Brain microvascular endothelial cell (primary cell): ENCODE data around the gene DIO2.

Experiments
- DNase-seq: peaks from one replicate; pipeline ENCODE4 v3.0.0-alpha.2; 2020
- H3K27ac ChIP-seq: fragments of 250-450 bp; sonication (Bioruptor Pico); 2 replicates; pipeline ENCODE4 v1.5.1; 2020; ENCODE audit warnings: mild to moderate bottlenecking, moderate library complexity
- H3K27me3 ChIP-seq: fragments of 250-450 bp; sonication (Bioruptor Pico); replicated peaks from 2 replicates; pipeline ENCODE4 v1.5.1; 2020; ENCODE audit warnings: mild to moderate bottlenecking
- H3K36me3 ChIP-seq: fragments of 250-450 bp; sonication (Bioruptor Pico); replicated peaks from 2 replicates; pipeline ENCODE4 v1.5.1; 2020; ENCODE audit warnings: mild to moderate bottlenecking
- H3K4me3 ChIP-seq: 2 replicates; pipeline ENCODE4 v1.5.1; 2011; ENCODE audit warnings: low read depth, mild to moderate bottlenecking, control low read depth, low read length, moderate library complexity
- CTCF ChIP-seq: IDR thresholded peaks from 2 replicates; pipeline ENCODE4 v1.5.1; 2011; ENCODE audit warnings: low read depth, mild to moderate bottlenecking, moderate library complexity, low read length, control low read depth, inconsistent platforms; ENCODE audit errors: missing control alignments
- in situ Hi-C: cut with HindIII; loops from 2 replicates; pipeline ENCODE4 v1.10.0; 2017; ENCODE audit warnings: low sequenced_read_pairs, low pct_ligation_motif_present

Gene DIO2

GRCh38 chr14:80223696-80224465 is 12.6 kb upstream of the DIO2 start:
- Histone ChIP-seq H3K27me3 (no peaks in the 10 kb centered on the region), H3K4me3 (no peak overlapping the region), H3K36me3 (no peaks in the 10 kb centered on the region), H3K27ac (no peak overlapping the region)
- TF ChIP-seq CTCF = no peak
- no peak for DNase-seq
- in situ Hi-C loops = no loop called here

GRCh38 chr14:80216818-80217217 is 5.5 kb upstream of the DIO2 start:
- Histone ChIP-seq H3K4me3 (no peak overlapping the region), H3K36me3 (no peaks in the 10 kb centered on the region), H3K27ac (no peak overlapping the region), H3K27me3 (no peaks in the 10 kb centered on the region)
- in situ Hi-C loops = no loop called here
- no peak for DNase-seq
- TF ChIP-seq CTCF = no peak

- TF ChIP-seq CTCF = no peak
- Histone ChIP-seq H3K36me3 (no peaks in the 10 kb centered on the region), H3K4me3 (no peak overlapping the region), H3K27ac (no peak overlapping the region), H3K27me3 (no peaks in the 10 kb centered on the region)
- peak; percentile 2 for DNase-seq
- in situ Hi-C loops = no loop called here
These were observed 4.7 kb upstream of the DIO2 start for GRCh38 chr14:80215756-80216581.

GRCh38 chr14:80215081-80215480 is 3.8 kb upstream of the DIO2 start:
- Histone ChIP-seq H3K27me3 (no peaks in the 10 kb centered on the region), H3K36me3 (no peaks in the 10 kb centered on the region), H3K27ac (no peak overlapping the region), H3K4me3 (no peak overlapping the region)
- DNase-seq = no peak
- in situ Hi-C loops = no loop called here
- no peak for TF ChIP-seq CTCF

- in situ Hi-C loops = no loop called here
- DNase-seq = peak; percentile 46
- no peaks in the 10 kb centered on the region for H3K36me3 ChIP-seq
- peak; percentile 81 for TF ChIP-seq CTCF
- H3K27me3 ChIP-seq = no peaks in the 10 kb centered on the region
- H3K27ac ChIP-seq = no peak overlapping the region
- H3K4me3 ChIP-seq = no peak overlapping the region
These were observed 2.3 kb upstream of the DIO2 start for GRCh38 chr14:80213602-80214001.

- Histone ChIP-seq H3K4me3 (peak overlapping the region; percentile 31), H3K36me3 (no peaks in the 10 kb centered on the region), H3K27me3 (no peaks in the 10 kb centered on the region), H3K27ac (no peak overlapping the region)
- in situ Hi-C loops = no loop called here
- TF ChIP-seq CTCF = no peak
- DNase-seq = peak; percentile 48
These were observed 706 bp upstream of the DIO2 start for GRCh38 chr14:80212023-80212397.
